Measurements from ENCODE around the gene ACACB.

Gene ACACB

GRCh38 chr12:109288571-109288970, 172.2 kb downstream of the ACACB start:
- Histone ChIP-seq H3K4me3 (ENCODE audit: low read depth, low read length) (no peak overlapping the region), H3K9me3 (ENCODE audit: severe bottlenecking) (no peaks in the 10 kb centered on the region), H3K27me3 (ENCODE audit: insufficient read depth, low read depth, severe bottlenecking) (no peaks in the 10 kb centered on the region), H3K36me3 (no peaks in the 10 kb centered on the region), H3K27ac (no peak overlapping the region)
- no peak for DNase-seq
- TF ChIP-seq, protein P1, sequence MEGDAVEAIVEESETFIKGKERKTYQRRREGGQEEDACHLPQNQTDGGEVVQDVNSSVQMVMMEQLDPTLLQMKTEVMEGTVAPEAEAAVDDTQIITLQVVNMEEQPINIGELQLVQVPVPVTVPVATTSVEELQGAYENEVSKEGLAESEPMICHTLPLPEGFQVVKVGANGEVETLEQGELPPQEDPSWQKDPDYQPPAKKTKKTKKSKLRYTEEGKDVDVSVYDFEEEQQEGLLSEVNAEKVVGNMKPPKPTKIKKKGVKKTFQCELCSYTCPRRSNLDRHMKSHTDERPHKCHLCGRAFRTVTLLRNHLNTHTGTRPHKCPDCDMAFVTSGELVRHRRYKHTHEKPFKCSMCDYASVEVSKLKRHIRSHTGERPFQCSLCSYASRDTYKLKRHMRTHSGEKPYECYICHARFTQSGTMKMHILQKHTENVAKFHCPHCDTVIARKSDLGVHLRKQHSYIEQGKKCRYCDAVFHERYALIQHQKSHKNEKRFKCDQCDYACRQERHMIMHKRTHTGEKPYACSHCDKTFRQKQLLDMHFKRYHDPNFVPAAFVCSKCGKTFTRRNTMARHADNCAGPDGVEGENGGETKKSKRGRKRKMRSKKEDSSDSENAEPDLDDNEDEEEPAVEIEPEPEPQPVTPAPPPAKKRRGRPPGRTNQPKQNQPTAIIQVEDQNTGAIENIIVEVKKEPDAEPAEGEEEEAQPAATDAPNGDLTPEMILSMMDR (IDR thresholded peaks at IDR 0.05; ENCODE audit: low read depth, low read length): no peak

DNA sequence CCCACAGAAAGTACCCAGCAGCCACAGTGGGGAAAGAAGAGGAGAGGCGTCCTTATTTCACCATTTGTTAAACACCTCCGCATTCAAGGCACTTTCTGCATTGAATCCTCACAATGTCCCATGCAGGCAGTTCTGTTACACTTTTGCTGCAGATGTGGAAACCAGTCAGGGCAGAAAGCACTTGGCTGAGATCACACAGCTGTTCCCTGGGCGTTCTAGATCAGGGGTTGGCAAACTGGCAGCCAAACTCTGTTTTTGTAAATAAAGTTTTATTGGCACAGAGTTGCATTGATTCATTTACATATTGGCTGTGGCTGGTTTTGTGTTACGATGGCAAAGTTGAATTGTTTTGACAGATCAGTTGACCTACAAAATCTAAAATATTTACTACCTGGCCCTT, 172.6 kb downstream of the ACACB start:
- Histone ChIP-seq H3K4me3 (ENCODE audit: low read depth, low read length) (no peak overlapping the region), H3K27me3 (ENCODE audit: insufficient read depth, low read depth, severe bottlenecking) (no peaks in the 10 kb centered on the region), H3K36me3 (no peaks in the 10 kb centered on the region), H3K9me3 (ENCODE audit: severe bottlenecking) (no peaks in the 10 kb centered on the region), H3K27ac (no peak overlapping the region)
- TF ChIP-seq, protein P1 (IDR thresholded peaks at IDR 0.05; ENCODE audit: low read depth, low read length): no peak
- no peak for DNase-seq

DNA sequence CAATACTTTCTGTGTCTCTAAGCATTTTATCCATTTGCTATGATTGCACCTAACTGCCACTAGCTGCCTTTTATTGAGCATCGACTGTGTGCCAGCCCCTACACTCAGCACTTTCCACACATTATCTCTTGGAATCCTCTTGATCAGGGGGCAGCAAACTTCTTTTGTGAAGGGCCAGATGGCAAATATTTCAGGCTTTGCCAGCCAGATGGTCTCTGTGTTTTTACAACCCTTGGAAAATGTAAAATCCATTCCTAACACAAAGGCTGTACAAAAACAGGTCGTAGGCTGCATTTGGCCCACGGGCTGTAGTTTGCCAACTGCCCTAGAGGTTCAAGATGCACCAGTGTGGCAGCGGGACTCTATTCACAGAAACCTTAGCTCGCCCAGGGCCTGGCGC, 173.2 kb downstream of the ACACB start:
- TF ChIP-seq, protein P1 (IDR thresholded peaks at IDR 0.05; ENCODE audit: low read depth, low read length): no peak
- no peak for DNase-seq
- H3K9me3 ChIP-seq (ENCODE audit: severe bottlenecking): no peaks in the 10 kb centered on the region
- no peaks in the 10 kb centered on the region for H3K27me3 ChIP-seq (ENCODE audit: insufficient read depth, low read depth, severe bottlenecking)
- H3K27ac ChIP-seq: peak overlapping the region; percentile 19; the same call in 1 of the 2 replicates
- H3K36me3 ChIP-seq: no peaks in the 10 kb centered on the region
- no peak overlapping the region for H3K4me3 ChIP-seq (ENCODE audit: low read depth, low read length)

GRCh38 chr12:109290061-109290460, 173.7 kb downstream of the ACACB start:
- peak overlapping the region; percentile 19; the same call in 1 of the 2 replicates for H3K27ac ChIP-seq
- no peaks in the 10 kb centered on the region for H3K36me3 ChIP-seq
- no peak for DNase-seq
- H3K9me3 ChIP-seq (ENCODE audit: severe bottlenecking): no peaks in the 10 kb centered on the region
- H3K4me3 ChIP-seq (ENCODE audit: low read depth, low read length): no peak overlapping the region
- TF ChIP-seq, protein P1 (IDR thresholded peaks at IDR 0.05; ENCODE audit: low read depth, low read length): no peak
- H3K27me3 ChIP-seq (ENCODE audit: insufficient read depth, low read depth, severe bottlenecking): no peaks in the 10 kb centered on the region

DNA sequence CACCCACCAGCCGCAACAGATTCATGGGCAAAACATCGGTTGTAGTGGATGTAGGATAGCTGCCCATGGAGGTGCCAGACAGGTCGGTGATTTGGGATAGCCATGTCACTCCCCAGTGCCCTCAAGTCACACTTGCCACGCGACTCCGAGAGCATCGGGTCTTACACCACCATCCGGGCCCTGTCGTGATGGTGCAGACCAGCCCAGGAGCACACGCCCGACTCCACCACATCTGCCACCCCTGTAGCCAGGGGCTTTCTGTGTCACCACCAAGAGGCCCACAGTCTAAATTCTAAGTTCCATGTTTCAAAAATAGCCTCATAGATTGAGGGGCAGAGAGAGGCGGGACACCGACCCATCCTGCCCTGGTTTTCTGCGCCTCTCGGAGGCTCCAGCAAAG, 174.7 kb downstream of the ACACB start:
- Histone ChIP-seq H3K27me3 (ENCODE audit: insufficient read depth, low read depth, severe bottlenecking) (no peaks in the 10 kb centered on the region), H3K36me3 (no peaks in the 10 kb centered on the region), H3K27ac (peak overlapping the region; percentile 81), H3K4me3 (ENCODE audit: low read depth, low read length) (peak overlapping the region; percentile 38), H3K9me3 (ENCODE audit: severe bottlenecking) (no peaks in the 10 kb centered on the region)
- TF ChIP-seq, protein P1 (IDR thresholded peaks at IDR 0.05; ENCODE audit: low read depth, low read length): no peak
- no peak for DNase-seq

All from WERI-Rb-1 (cell line).